Dermis microvascular lymphatic vessel endothelial cell (primary cell): ENCODE measurements around the gene ZFHX3. TPM values are rescaled to one million over a fixed set of nuclear protein-coding genes. Genes with fewer than 3 reads are reported as not detected.

ENCODE experiments used
- DNase-seq, 2 donors: peaks; one replicate each; pipeline versions ENCODE4 v3.0.0 to v3.0.0-alpha.2; 2010; ENCODE audit warnings: low read depth in 2 of 2
- total RNA-seq: library from RNA; depleted of rRNA; stranded (reverse); fragments of >200 nt; gene quantifications from 2 replicates; pipeline ENCODE4 v1.2.1, GENCODE V29; 2014

Gene ZFHX3
- total RNA-seq, 1 donor from 2014 or later, result 4.4 TPM

DNA sequence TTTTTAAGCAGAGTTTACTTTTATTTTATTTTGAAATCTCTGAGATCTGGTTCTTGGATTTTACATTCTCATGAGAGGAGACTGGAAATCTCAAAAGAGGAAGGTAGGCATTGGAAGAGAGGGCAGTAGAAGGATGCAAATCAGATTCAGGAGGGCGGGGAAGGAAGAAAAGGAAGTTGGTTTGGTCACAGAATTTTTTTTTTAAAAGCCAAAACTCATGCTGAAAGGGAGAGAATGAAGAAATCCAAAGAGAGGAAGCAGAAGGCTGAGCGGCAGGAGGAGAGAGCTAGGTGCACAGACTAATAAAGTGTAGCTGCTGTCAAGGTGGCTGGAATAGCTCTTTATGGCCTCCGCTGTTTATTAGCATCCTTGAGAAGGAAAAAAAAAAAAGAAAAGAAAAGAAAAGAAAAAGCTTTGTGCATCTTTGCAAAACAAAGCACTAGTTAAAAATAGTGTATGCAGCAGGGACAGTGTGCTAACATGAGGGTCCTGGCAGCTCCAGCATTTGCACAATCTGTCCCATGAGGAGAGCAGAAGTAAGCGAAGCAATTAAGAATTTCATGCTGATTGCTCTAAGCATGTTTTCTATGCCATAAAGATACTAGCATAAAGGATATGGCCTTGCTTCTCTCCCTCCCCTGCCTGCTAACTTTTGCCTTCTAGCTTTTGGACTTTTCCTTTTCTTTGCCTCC lies 194.2 kb downstream of the ZFHX3 start:
- DNase-seq, result no peak

DNA sequence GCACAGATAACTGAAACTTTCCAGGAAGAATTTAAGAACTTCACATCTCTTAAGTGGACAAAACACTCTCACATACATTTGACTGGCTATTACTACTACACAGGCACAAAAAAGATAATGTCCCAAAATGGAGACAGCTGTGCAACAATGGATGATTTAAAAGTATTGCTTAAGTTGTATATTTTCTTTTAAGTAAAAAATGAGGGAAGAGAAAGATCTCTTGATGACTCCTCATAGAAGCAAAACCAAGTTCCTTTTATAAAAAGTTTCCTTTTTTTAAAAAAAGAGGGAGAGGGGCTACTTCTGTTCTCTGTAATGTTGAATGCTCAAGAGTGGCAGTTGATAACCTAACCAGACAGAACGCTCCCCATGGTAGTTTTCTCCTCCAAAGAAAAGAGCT lies 195.5 kb downstream of the ZFHX3 start:
- no peak for DNase-seq

DNA sequence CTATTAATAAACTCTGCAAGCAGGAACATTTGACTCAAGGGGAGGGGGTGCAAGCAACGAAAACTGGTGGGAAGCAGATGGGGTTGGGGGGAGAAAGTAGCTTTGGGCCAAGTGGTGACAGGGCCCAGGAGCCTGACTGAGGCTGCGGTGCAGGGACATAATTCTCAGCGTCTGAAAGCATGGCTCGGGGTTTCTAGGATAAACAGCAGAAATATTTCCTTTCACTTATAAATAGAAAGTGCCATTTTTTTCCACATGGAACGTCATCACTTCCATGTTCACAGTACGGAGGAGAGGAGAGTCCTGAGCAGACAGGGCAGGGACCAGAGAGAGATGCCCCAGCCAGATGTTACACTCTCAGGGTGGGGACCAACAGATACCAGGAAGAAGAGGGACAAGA lies 197.1 kb downstream of the ZFHX3 start:
- peak; percentile 70 to 76 for DNase-seq

- DNase-seq, result no peak
Measured at GRCh38 chr16:72850021-72850420, 197.9 kb downstream of the ZFHX3 start.

- DNase-seq, result peak; percentile 88 to 90
Measured at GRCh38 chr16:72848759-72849664, 198.9 kb downstream of the ZFHX3 start.

DNA sequence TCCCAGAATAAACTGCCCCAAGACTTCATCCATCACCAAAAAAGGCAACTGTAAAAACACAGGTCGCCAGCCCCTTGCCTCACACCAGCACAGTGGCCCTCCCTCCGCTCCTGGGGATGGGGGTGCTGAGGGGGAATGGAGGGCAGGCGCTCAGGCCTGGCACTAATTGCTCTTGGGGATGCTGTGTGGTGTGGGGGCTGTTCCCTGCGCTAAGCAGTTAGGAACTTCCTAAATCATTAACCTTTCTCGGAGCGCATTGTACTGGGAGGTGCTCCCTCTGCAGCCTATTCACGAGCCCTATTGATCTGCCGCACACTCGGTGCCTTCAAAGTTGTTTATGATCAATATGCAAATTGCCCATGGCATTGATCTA lies 199.9 kb downstream of the ZFHX3 start:
- no peak for DNase-seq

DNA sequence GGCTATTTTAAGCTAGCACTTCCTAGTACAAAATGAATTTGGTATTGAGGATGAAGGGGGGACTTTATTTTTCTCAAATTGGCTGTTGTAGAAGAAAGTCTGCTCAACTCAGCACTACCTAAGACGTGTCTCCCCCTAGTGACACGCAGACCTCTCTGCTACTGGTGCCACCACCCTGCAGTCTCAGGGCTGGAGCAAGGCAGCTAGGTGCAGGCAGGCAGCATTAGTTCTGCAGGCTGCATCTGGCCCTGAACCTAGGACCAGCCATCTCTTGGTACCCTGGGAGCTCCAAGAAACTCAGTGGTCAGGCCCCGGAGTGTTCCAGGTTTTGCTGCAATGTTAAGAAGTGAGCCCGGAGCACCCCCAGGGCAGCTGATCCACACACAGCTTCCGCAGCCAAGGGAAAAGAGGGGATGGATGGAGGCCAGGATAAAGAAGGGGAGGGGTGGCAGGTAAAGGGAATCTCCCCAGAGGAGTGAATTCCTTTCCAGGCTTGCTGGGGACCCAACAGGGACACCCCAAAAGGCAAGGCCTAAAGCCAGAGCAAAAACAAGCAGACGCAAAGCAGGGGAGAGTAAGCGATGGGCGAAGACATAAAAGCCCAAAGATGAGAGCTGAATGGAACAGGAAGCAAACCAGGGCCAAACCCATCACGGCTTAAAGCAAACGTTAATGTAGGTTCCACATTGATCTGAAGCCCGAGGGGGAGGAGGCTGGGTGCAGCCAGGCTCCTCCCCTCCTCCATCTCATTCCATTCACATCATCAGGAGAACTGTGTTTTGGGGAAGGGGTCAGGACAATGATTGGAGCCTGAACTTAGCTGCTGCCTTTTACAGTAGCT lies 200.5 kb downstream of the ZFHX3 start:
- peak in 1 of 2 donors; percentile 47 for DNase-seq

GRCh38 chr16:72846594-72846993 lies 201.3 kb downstream of the ZFHX3 start:
- no peak for DNase-seq

GRCh38 chr16:72845322-72846020 lies 202.5 kb downstream of the ZFHX3 start:
- no peak for DNase-seq

GRCh38 chr16:72844225-72844920 lies 203.6 kb downstream of the ZFHX3 start:
- DNase-seq, result no peak

- no peak for DNase-seq
Measured at GRCh38 chr16:72841506-72841905, 206.4 kb downstream of the ZFHX3 start.

DNA sequence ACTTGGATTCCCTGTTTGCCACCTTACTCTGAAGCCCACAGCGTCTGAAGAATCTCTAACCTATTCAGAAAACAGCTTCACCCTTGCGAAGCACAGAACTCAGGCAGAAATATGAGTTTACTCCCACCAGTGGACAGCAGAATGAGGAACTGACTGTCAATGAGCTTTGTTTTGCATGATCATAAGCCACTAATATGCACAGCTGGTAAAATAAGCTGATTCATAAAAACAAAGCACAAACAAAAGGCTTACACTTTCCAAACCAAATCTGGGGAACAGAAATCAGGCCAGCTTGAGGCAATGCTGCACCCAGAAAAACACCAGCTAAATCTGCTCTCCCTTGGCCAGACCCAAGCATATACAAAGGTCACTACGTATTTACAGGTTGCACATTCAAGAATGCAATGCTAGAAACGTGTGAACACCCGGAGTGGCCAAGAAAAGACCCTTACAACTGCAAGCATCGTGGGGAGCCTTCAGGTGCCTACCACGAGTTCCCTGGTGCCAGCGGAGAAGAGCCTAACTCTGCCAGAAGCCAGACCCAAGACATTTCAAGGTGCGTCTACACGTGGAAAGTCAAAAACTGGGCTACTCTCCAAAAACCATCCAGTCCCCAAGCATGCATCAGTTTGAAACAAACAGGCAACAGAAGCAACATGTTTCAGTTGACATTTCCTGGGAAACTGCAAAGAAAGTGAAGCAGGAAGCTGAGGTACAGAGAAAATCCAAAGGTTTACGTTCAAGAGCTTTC lies 207.1 kb downstream of the ZFHX3 start:
- no peak for DNase-seq

- DNase-seq, result no peak
Measured at GRCh38 chr16:72838951-72839350, 209.0 kb downstream of the ZFHX3 start.

- DNase-seq, result no peak
Measured at GRCh38 chr16:72838586-72838910, 209.4 kb downstream of the ZFHX3 start.

GRCh38 chr16:72837846-72838585 lies 209.9 kb downstream of the ZFHX3 start:
- DNase-seq, result no peak

- DNase-seq, result no peak
Measured at GRCh38 chr16:72836985-72837384, 210.9 kb downstream of the ZFHX3 start.

- no peak for DNase-seq
Measured at GRCh38 chr16:72836181-72836580, 211.7 kb downstream of the ZFHX3 start.

- no peak for DNase-seq
Measured at GRCh38 chr16:72835086-72835485, 212.8 kb downstream of the ZFHX3 start.

- DNase-seq, result no peak
Measured at GRCh38 chr16:72834499-72834898, 213.4 kb downstream of the ZFHX3 start.
